T47D (cell line): ENCODE results near the gene MRPL36.

Experiments
- DNase-seq, 2 experiments: peaks; one replicate each; pipeline versions ENCODE4 v3.0.0 to v3.0.0-alpha.2; 2011 to 2012; ENCODE audit warnings: low read depth in 1 of 2, low spot score in 1 of 2
- JUND ChIP-seq: IDR thresholded peaks from 2 replicates; pipeline ENCODE4 v1.6.1; 2012; ENCODE audit warnings: low read depth
- in situ Hi-C: cut with HindIII; loops from 2 replicates; pipeline ENCODE4 v1.10.0; 2016; ENCODE audit warnings: low sequenced_read_pairs, low pct_unique_long_range_greater_than_20kb

Gene MRPL36

DNA sequence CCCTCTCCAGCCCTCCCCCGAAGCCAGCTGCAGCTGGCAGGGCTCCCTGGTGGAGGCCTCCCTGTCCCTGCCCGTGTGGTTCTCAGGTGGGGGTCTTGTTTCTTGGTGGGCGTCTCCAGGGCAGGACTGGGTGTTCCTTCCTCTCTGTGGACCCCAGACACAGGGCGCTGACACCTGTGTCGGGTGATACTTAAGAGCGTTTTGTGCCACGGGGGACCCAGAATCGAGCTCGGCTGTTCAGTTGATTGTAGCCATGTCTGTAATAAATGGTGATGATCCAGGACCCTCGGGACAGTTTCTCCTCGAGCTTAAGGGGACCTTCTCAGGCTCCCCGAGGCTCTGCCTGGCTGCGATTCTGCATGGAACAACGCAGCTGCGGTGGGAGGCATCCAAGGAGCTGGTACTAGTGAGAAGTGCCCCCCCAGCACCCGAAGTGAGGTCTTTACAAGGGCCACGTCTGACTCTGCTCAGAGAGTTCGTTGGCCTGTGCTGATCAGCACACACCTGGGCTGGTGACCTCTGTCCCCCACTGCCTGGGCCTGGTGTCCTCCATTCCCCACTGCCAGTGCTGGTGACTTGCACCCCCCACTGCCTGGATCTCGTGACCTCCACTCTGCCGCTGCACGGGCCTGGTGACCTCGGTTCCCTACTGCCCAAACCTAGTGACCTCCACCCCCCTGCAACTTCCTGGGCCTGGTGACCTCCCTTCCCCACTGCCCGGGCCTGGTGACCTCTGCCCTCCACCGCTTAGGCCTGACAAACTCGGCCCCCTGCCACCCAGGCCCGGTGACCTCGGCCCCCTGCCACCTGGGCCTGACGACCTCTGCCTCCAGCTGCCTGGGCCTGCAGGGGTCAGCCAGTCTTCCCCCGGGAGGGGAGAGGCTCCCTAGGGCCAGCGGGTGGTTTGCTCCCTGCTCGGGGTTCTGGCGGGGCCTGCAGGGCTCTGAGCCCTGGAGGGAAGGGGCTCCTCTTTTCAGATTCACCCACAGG lies 37.5 kb upstream of the MRPL36 start:
- in situ Hi-C loops, result no loop called here
- no peak for TF ChIP-seq JUND
- DNase-seq, result no peak

DNA sequence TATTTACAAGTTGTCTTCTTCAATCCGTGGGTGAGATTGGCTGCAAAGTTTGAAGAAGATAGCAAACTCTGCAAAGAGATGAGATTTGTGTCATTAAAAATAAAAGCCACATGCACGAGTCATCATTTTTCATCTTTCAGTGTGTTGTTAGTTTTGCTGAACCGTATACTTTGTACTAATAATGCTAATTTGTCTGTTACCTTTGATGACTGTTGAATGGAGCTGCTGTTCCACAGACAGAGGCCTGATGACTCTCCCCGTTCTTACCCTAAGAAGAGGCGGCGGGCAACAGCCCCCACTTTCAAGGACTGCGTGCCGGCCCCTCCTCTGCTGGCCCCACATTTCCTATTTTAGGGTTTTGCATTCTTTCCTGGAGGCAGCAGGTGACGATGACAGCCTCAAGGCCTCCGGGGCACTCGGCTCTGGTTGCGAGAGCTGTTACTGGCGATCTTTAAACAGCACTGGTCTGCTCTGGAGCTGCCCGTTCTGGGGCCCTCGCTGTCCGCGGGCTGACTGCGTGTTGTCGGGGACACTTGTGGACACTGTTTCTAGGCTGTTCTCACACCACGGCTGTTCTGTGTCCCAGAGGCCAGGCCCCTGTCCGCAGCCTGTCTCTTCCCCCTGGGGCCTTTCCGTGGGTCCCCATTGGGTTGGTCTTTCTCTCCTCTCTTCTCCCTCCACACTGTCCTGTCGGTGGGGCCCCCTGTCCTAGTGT lies 36.7 kb upstream of the MRPL36 start:
- in situ Hi-C loops, result no loop called here
- DNase-seq, result no peak
- TF ChIP-seq JUND, result no peak

DNA sequence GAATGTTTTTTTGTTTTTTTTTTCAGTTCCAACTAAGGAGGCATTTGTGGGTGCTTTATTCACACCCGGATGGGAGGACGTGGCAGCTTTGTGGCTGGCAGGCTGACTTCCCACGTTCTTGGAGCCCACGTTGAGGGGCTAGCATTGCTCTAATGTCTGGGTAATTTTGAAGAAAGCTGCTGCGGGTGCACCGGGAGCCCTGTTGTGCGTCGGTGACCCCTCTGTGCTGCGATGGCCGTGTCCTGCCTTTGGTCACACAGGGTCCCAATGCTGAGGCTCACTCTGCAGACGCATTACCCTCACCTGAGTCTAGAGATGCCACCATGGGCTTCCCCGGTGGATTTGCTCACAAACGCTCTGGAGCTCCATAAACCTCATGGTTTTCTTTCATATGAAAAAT lies 35.8 kb upstream of the MRPL36 start:
- in situ Hi-C loops, result no loop called here
- TF ChIP-seq JUND, result no peak
- no peak for DNase-seq

- TF ChIP-seq JUND, result no peak
- in situ Hi-C loops, result no loop called here
- no peak for DNase-seq
These were observed 35.2 kb upstream of the MRPL36 start for GRCh38 chr5:1834721-1835429.

GRCh38 chr5:1834022-1834551 lies 34.5 kb upstream of the MRPL36 start:
- no peak for TF ChIP-seq JUND
- in situ Hi-C loops, result no loop called here
- no peak for DNase-seq

DNA sequence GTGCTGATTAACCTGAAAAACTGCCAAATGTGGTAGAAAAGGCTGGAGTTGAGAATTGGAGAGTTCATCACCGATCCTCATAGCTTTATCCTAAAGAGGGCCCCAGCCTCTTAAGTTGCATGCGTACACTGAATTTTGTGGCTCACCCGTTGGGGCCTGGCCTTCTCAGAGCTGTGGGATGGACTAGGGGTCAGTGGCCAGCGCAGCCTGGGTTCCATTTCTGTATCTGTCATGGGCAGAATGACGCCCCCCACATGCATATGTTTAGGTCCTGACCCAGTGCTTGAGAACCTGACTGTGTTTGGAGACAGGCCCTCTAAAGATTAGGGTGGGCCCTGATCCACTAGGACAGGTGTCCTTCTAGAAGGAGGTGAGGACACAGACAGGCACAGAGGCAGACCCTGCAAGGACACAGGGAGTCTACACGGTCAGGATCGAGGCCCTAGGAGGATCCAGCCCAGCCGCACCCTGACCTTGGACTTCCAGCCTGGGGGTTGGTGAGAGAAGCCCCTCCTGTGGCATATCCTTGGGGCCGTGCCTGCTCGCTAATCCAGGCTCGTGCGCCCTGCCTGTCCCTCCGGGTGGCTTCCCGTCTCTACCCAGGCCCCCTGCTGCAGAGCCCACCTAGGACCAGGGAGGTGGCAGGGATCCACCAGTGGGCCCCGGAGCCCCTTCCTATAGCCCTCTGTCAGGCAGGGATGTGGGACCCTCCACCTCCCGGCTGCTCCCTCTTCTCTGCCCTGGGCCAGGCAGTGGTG lies 33.8 kb upstream of the MRPL36 start:
- in situ Hi-C loops, result no loop called here

GRCh38 chr5:1832511-1833250 lies 33.0 kb upstream of the MRPL36 start:
- no peak for TF ChIP-seq JUND
- in situ Hi-C loops, result no loop called here
- no peak for DNase-seq

More for the DNA sequence above, 33.8 kb upstream of the MRPL36 start:
- no peak for DNase-seq
- TF ChIP-seq JUND, result no peak

DNA sequence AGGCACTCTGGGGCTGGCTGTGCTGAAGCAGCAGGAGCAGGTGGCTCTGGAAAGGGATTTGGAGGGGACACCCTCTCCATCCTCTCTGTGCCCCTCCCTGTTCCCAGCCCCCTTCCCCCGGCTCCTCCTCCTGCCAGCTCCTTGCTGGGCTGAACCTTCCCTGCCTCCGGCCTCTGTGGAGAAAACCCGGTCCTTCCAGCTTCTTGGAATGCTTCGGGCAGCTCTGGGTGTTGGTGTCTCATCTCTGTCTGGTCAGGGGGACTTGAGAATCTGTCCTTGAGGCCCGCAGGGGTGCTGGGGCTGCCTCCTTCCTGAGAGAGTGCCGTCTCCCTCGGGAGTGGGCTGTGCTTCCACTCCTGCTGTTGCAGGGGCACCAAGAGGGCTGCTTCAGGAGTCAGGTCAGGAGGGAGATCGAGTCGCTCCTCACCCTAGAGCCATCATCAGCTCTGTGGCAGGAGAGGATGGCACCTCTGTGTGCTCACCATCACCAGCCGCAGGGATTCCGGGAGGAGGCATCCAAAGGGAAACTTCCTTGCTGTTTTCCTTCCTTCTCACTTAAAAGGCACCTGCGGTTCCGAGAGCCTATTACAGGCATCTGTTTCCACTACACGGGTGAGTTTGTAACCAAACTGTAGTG lies 32.2 kb upstream of the MRPL36 start:
- no peak for TF ChIP-seq JUND
- DNase-seq, result peak; percentile 39 to 69
- in situ Hi-C loops, result no loop called here

- TF ChIP-seq JUND, result no peak
- in situ Hi-C loops, result no loop called here
- DNase-seq, result no peak
These were observed 31.6 kb upstream of the MRPL36 start for GRCh38 chr5:1831257-1831656.

DNA sequence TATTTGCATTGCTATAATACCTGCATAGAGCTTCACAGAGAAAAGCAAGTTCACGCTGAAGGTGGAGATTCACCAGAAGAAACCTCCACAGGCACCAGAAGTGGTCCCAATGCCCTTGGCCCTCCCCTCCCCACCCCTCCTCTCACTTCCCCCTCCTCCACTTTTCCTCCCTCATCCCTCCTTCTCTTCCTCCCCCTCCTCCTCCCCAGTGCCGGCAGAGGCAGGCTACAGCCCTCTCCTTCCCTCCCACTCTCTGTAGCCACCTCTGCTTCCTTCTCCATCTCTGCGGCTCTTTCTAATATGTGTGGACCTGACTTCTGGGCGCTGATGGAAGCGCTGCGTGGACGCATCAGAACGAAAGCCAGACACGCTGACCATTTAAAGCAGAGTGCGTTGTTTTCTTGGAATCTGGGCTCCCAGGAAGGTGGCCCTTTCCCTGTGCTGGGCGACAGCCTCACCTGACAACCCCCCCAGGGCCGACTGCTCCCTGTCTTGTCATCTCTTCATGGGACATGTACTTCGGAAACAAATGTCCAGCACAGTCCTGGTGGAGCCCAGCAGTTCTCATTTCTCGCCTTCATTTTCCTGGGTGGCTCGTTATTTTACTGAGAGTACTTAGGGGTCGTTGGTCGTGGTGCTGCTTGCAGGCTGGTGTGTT lies 31.1 kb upstream of the MRPL36 start:
- no peak for TF ChIP-seq JUND
- DNase-seq, result no peak
- in situ Hi-C loops, result no loop called here
